GM21529 (cell line): ENCODE results near the gene TSPAN32.

ENCODE experiments used
- ATAC-seq: cut with Tn5 transposase; IDR thresholded peaks from one replicate; pipeline ENCODE4 v1.9.1; 2021; ENCODE audit not compliant: unreplicated experiment

The TSPAN32 gene

DNA sequence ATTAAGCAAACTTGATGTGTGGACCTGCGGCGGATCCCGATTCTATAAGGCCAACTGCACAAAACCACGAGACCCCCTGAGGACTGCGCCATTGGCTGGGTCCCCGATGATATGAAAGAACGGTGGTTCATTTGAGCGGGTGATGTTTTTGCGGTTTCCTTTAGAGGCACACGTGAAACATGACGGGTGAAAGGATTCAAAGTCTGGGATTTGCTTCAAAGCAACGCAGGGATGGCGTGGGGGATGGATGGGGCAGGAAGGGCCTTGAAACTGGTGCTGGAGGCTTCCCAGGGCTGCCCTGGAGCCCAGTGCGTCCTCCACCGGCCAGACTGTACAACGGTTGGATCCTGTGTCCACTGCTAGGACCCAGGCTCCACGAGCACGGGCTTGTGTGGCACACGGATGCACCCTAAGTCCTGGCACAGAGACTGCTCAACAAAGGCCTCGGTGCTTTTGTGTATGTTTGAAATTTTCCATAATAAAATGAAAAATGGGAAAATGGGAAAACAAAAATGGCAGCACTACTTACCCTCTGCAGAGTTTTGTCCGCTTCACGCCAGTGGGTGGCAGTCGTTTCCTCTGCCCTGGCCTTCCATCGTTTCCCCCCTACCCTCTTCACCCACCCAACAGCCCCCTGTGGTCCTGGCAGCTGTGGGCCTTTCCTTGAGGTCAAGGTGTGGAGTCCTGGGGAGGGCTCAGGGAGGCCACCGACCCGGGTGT is 35.1 kb upstream of the TSPAN32 start:
- ATAC-seq = no peak

- no peak for ATAC-seq
Observed at GRCh38 chr11:2267306-2267850, 34.4 kb upstream of the TSPAN32 start.

- no peak for ATAC-seq
Observed at GRCh38 chr11:2267851-2268728, 33.7 kb upstream of the TSPAN32 start.

DNA sequence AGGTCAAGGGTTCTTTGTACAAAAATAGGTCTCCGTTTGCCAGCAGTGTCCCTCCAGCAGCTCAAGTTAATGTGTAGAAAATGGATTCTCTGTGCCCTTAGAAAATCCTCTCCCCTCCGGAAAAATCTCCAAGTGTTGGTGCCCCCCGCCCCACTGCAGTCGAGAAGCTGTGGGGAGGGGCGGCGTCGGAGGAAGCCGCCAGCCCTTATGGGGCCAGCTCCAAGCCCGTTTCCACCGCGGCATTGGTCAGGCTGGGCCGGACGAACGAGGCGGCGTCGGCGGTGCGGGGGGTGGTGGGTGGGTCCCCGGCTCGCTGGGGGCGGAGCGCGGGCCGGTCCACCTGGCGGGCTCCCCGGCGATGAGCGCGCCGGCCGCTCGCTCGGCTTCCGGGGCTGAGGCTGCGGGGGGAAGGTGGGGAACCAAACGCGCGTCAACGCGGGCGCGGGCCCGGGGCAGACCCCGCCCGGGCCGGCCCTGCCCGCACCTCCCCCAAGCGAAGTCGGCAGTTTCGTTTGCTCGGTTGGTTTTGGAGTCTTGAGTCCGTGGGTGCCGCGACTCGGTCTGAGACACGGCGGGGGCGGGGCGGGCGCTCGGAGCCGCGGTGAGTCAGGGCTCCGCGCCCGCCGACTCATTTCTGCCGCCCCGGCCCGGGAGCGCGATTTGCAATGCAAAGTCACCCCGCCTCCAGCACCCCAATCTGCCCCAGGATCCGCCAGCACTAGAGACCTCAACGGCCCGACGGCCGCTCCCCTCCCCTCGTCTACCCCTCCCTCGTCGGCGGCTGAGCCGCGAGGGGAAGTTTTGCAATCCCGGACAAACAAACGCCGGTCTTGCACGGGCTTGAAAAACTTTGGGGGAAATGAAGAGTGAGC is 32.8 kb upstream of the TSPAN32 start:
- ATAC-seq = no peak

- no peak for ATAC-seq
Observed at GRCh38 chr11:2269601-2270321, 32.1 kb upstream of the TSPAN32 start.

GRCh38 chr11:2270322-2271076 is 31.3 kb upstream of the TSPAN32 start, which contains the start of gene ASCL2:
Gene ASCL2 (minus strand): TSS chr11:2270588. CDS start chr11:2270332, 256 bp downstream.
- no peak for ATAC-seq

DNA sequence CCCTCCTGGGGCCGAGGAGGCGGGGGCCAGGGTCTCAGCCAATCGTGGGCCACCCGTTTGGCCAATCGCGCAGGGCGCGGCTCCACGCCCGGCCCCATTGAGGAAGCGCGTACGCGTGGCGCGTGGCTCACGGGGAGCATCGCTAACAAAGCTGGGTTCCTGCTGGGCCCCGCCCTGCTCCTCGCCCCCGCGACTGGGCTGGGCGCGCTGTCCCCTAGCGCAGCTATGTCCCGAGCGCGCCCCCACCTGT is 30.8 kb upstream of the TSPAN32 start:
- ATAC-seq = no peak

DNA sequence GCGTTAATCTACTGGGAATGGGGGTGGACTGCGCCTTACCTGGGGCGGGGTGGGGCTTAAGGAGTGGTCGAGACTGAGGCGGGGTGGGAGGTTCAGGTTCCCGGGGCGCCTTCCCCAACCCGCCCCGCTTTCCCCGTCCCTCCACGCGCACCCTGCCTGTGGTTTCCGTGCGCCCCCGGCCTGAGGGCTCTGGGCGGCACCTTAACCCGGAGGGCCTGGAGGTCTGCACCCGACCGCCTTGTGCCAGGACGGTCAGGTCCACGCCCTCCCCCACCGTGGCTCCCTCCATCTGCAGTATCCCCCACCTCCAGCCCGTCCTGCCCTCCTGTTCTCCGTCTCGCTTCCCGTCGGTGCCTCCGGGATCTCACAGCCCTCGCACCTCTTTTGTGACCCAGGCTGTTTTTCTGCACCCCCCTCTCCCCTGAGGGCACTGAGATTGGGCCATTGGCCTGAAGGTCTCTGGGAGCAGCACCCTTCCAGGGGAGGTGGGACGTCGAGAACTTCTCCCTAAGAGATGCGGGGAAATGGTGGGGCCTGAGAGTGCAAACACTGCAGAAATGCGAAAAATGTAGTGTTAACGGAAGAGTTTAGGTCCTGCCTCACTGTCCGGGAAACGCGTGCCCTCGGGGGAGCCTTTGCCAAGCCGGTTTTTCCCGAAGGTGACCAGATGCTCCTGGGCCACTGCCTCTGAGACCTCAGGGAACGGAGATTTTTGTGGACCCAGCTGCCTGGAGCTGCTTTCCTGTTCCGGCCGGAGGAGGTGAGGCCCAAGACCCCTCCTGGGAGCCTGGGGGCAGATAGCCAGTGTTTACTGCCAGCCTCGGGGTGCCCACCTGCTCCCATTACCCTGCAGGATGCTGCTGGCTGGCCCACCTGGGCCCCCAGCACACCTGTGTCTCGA is 30.2 kb upstream of the TSPAN32 start:
- no peak for ATAC-seq

- no peak for ATAC-seq
Observed at GRCh38 chr11:2272228-2272945, 29.4 kb upstream of the TSPAN32 start.

- ATAC-seq = no peak
Observed at GRCh38 chr11:2272946-2273280, 28.9 kb upstream of the TSPAN32 start.

- ATAC-seq = no peak
Observed at GRCh38 chr11:2273311-2273710, 28.5 kb upstream of the TSPAN32 start.

GRCh38 chr11:2273771-2274170 is 28.0 kb upstream of the TSPAN32 start:
- ATAC-seq = no peak

DNA sequence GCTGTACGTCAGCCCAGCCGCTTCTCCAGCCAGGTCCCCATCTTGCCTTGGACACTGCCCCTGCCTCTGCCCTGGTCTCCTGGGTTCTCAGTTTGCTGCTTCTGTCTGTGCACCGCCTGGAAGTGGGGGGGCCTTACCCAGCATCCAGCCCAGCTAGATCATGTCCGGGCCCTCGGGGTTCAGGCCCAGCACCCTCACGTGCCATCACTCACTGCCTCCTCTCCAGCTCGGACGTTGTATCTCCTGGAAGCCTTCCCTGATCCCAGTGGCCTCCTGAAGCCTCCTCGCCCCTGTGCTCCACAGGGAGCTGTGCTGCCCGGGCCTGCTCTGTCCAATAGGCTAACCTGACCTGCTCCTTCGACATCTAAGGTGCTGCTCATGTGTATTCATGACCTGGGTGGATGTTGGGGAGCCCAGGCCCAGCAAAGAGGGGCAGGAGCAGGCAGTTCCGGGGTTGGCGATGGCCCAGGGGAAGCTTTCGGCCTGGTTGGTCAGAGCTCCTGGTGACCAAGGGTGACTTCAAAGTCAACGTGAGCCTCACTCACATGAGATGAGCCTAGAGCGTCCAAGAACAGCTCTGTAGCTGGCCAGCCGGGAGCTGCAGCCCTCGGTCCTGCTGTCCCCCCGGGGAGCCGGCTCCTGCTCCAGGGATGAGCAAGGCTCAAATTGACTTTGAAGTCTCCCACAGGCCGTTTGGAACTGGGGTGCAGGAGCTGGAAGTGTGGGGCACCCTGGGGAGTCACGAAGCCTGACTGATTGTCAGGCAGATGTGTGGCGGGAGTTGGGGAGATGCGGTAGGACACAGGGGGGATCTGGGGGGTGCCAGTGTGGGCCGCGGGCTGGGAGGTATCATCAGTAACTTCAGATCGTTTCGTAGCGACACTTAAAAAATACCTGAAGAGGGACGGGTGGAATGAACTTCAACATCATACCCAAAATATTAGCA is 26.2 kb upstream of the TSPAN32 start:
- ATAC-seq = no peak

DNA sequence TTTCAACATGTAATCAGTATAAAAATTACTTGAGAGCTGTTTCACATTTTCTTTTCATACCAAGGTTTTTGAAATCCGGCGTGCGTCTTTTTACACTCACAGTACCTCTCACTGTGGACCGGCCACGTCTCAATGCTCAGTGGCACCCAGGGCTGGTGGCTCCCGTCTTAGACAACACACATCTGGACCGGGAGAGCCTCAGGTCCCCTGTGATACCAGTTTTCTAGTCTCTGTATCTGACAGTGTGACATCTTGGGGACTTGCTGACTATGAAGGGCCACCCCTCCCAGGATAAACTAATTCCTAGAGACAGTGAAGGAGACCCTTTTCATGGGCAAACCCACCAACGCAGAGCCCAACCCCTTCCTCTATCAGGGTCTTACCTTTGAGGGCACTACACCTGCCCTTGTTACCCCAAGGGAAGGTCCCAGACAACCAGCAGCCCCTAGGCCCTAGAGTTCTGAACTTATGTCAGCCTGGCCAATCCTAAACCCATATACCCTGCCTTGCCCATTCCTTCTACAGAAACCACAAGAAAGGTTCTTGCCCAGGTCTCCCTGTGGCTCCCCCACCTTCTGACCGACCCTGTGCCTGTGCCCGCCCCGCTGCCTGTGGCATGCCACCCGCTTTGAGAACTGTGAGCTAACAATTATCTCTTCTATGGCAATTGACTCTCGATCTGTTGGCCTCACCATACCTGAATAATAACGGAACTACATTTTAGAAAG is 25.4 kb upstream of the TSPAN32 start:
- ATAC-seq = no peak

GRCh38 chr11:2277008-2277346 is 24.8 kb upstream of the TSPAN32 start:
- no peak for ATAC-seq

- ATAC-seq = no peak
Observed at GRCh38 chr11:2277933-2278523, 23.8 kb upstream of the TSPAN32 start.
